GM12865 (cell line): ENCODE data around the gene FOXP1.
"Not testable (repeated sequence)": the region's sequence is repeated elsewhere in the genome, so short reads cannot be mapped to it uniquely, and the experiment has no call there.

ENCODE experiments used
- DNase-seq: peaks from one replicate; pipeline ENCODE4 v3.0.0; 2010; ENCODE audit warnings: low read depth
- H3K4me3 ChIP-seq: 2 replicates; pipeline ENCODE4 v1.5.1; 2011; ENCODE audit warnings: mild to moderate bottlenecking, low read depth, low read length, control low read depth
- TF ChIP-seq, protein P1 (sequence below): IDR thresholded peaks from 2 replicates; pipeline ENCODE4 v1.5.1; 2011; ENCODE audit warnings: low read length, control low read depth, low read depth, inconsistent platforms; ENCODE audit not compliant: insufficient read depth; ENCODE audit errors: missing control alignments

Gene FOXP1

DNA sequence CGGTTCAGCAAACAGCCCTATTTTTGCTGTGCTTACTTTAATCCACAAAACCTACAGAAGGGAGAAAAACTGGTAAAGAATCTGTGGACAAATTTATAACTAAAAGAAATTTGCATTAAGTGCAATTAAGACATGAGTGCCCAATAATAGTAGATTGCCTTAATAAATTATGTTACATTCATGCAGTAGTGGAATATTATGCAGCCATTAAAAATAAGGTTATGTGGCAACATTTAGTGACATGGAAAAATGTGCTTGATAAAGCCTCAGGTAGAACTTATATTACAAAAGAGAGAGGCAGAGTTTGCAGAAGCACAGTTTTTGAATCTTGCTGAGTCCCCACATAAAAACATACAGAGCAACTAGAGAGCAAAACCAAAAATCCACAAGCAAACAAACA lies 253.0 kb downstream of the FOXP1 start:
- TF ChIP-seq, protein P1, sequence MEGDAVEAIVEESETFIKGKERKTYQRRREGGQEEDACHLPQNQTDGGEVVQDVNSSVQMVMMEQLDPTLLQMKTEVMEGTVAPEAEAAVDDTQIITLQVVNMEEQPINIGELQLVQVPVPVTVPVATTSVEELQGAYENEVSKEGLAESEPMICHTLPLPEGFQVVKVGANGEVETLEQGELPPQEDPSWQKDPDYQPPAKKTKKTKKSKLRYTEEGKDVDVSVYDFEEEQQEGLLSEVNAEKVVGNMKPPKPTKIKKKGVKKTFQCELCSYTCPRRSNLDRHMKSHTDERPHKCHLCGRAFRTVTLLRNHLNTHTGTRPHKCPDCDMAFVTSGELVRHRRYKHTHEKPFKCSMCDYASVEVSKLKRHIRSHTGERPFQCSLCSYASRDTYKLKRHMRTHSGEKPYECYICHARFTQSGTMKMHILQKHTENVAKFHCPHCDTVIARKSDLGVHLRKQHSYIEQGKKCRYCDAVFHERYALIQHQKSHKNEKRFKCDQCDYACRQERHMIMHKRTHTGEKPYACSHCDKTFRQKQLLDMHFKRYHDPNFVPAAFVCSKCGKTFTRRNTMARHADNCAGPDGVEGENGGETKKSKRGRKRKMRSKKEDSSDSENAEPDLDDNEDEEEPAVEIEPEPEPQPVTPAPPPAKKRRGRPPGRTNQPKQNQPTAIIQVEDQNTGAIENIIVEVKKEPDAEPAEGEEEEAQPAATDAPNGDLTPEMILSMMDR, result no peak
- no peak overlapping the region for H3K4me3 ChIP-seq
- no peak for DNase-seq

DNA sequence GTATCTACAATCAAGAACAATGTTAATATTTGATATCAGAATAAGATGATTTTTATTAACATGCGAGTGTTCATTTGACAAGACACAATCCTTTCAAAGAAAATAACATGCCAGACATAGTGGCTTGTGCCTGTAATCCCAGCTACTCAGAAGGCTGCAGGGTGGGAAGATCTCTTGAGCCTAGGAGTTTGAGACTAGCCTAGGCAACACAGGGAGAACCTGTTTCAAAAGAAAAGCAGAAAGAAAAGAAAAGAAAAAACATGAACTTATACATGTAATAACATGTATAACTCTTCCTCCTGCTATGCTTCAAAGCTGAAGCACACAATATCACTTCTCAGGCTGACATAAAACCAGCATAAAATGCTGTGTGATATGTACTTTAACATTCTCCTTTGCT lies 253.7 kb downstream of the FOXP1 start:
- no peak overlapping the region for H3K4me3 ChIP-seq
- DNase-seq, result no peak
- TF ChIP-seq, protein P1, result no peak

DNA sequence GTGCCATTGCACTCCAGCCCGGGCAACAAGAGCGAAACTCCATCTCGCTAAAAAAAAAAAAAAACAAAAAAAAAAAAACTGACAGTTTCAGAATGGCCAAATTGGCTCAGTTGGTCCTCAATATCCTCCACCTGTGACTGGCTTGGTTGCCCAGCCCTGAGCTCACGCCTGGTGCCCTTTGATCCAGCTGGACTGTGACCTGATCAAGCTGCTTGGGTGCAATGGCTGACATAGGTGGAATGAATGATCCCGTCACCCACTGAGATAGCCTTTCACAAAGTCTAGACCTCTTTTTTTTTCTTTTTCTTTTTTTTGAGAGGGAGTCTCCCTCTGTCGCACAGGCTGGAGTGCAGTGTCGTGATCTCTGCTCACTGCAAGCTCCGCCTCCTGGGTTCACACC lies 254.6 kb downstream of the FOXP1 start:
- H3K4me3 ChIP-seq, result no peak overlapping the region
- no peak for DNase-seq
- TF ChIP-seq, protein P1, result no peak

DNA sequence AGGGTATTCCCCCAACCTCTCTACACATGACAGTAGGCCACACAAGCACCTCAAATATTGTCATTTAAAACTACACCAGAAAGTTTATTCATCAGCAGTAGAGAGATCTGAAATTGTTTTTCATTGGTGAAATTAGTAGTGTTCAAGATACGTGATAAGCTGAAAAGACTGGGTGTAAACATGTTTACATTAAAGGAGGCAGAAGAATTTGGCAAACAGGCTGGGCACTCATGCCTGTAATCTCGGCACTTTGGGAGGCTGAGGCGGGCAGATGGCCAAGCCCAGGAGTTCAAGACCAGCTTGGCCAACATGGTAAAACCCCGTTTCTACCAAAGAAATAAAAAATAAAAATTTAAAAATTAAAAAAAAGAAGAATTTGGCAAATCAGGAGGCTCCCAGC lies 255.6 kb downstream of the FOXP1 start:
- TF ChIP-seq, protein P1, result no peak
- DNase-seq, result no peak
- H3K4me3 ChIP-seq, result no peak overlapping the region

DNA sequence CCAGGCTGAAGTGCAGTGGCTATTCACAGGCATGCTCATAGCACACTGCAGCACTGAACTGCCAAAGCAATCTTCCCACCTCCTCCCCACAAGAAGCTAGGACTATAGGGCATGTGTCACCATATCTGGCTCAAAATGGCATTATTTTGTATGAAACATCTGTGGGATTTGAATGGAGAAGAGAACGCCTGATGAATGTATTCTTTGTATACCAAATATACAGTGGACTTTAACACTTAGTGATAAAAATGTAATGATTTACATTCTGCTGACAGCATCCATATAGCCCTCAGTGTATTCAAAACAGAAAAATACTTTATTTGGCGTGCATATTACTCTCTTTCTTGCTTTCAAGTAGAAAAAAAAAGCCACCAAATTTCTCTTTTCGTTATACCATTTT lies 257.8 kb downstream of the FOXP1 start:
- DNase-seq, result no peak
- TF ChIP-seq, protein P1, result no peak
- no peak overlapping the region for H3K4me3 ChIP-seq

DNA sequence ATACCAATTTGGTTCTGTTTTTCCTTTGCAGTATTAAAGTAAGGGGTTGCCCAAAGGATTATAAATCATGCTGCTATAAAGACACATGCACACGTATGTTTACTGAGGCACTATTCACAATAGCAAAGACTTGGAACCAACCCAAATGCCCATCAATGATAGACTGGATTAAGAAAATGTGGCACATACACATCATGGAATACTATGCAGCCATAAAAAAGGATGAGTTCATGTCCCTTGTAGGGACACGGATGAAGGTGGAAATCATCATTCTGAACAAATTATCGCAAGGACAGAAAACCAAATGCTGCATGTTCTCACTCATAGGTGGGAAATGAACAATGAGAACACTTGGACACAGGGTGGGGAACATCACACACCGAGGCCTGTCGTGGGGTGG lies 259.3 kb downstream of the FOXP1 start:
- H3K4me3 ChIP-seq, DNase-seq: not testable (repeated sequence)

DNA sequence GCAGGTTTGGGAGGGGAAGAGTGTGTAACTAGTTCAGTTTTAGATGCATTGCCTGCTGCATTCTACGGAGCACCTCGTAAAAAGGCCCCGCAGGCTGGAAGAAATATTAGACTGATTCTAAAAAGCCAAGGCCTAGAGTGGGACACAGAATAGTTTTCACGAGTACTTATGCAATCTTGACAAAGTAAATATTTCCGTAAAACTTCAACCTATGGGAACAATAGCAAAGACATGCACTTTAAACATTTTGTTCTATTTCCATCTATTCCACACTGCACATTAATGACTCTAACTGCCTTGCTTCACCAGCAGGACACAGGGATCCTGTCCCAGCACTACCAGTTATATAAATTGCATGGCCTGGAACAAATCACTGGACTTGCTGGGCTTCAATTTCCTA lies 260.0 kb downstream of the FOXP1 start:
- no peak overlapping the region for H3K4me3 ChIP-seq
- TF ChIP-seq, protein P1, result no peak
- no peak for DNase-seq

DNA sequence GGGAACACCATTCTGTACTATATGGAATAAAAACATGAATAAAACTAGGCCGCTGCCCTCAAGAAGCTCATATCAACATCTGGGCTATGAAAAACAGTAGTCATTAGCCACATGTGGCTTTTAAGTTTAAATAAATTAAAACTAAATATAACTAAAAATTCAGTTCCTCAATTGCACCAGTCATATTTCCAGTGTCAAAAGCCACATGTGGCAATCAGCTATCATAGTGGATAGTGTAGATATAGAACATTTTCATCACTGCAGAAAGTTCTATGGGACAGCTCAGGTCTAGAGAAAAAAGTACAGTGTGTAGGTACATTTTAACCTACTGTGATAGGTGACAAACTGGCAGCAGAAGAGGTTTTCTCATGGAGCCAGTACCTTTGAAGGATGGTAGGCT lies 261.4 kb downstream of the FOXP1 start:
- TF ChIP-seq, protein P1, result no peak
- DNase-seq, result no peak

More for the DNA sequence above, 261.4 kb downstream of the FOXP1 start:
- no peak overlapping the region for H3K4me3 ChIP-seq
